ENCODE data around the gene BRI3. TPM values are rescaled to one million over a fixed set of nuclear protein-coding genes. Genes with fewer than 3 reads are reported as not detected.

The BRI3 gene
- total and polyA plus RNA-seq, 2 of the 13 experiments (the other 11 are each of a cell fraction or from before 2014, with no cell fraction given) = 54.0 to 103 TPM

- TF ChIP-seq, protein P1, sequence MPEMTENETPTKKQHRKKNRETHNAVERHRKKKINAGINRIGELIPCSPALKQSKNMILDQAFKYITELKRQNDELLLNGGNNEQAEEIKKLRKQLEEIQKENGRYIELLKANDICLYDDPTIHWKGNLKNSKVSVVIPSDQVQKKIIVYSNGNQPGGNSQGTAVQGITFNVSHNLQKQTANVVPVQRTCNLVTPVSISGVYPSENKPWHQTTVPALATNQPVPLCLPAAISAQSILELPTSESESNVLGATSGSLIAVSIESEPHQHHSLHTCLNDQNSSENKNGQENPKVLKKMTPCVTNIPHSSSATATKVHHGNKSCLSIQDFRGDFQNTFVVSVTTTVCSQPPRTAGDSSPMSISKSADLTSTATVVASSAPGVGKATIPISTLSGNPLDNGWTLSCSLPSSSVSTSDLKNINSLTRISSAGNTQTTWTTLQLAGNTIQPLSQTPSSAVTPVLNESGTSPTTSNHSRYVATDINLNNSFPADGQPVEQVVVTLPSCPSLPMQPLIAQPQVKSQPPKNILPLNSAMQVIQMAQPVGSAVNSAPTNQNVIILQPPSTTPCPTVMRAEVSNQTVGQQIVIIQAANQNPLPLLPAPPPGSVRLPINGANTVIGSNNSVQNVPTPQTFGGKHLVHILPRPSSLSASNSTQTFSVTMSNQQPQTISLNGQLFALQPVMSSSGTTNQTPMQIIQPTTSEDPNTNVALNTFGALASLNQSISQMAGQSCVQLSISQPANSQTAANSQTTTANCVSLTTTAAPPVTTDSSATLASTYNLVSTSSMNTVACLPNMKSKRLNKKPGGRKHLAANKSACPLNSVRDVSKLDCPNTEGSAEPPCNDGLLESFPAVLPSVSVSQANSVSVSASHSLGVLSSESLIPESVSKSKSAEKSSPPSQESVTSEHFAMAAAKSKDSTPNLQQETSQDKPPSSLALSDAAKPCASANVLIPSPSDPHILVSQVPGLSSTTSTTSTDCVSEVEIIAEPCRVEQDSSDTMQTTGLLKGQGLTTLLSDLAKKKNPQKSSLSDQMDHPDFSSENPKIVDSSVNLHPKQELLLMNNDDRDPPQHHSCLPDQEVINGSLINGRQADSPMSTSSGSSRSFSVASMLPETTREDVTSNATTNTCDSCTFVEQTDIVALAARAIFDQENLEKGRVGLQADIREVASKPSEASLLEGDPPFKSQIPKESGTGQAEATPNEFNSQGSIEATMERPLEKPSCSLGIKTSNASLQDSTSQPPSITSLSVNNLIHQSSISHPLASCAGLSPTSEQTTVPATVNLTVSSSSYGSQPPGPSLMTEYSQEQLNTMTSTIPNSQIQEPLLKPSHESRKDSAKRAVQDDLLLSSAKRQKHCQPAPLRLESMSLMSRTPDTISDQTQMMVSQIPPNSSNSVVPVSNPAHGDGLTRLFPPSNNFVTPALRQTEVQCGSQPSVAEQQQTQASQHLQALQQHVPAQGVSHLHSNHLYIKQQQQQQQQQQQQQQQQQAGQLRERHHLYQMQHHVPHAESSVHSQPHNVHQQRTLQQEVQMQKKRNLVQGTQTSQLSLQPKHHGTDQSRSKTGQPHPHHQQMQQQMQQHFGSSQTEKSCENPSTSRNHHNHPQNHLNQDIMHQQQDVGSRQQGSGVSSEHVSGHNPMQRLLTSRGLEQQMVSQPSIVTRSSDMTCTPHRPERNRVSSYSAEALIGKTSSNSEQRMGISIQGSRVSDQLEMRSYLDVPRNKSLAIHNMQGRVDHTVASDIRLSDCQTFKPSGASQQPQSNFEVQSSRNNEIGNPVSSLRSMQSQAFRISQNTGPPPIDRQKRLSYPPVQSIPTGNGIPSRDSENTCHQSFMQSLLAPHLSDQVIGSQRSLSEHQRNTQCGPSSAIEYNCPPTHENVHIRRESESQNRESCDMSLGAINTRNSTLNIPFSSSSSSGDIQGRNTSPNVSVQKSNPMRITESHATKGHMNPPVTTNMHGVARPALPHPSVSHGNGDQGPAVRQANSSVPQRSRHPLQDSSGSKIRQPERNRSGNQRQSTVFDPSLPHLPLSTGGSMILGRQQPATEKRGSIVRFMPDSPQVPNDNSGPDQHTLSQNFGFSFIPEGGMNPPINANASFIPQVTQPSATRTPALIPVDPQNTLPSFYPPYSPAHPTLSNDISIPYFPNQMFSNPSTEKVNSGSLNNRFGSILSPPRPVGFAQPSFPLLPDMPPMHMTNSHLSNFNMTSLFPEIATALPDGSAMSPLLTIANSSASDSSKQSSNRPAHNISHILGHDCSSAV (CRISPR knock-in tag; IDR thresholded peaks at IDR 0.05; ENCODE audit: borderline replicate concordance) = no peak
- no peak for TF ChIP-seq ZSCAN9 (CRISPR knock-in tag; IDR thresholded peaks at IDR 0.05; ENCODE audit: borderline replicate concordance)
- TF ChIP-seq SOX13 (IDR thresholded peaks at IDR 0.05) = no peak
- TF ChIP-seq SOX13 (CRISPR knock-in tag; conservative IDR thresholded peaks at IDR 0.05 in 1 of 2, IDR thresholded peaks at IDR 0.05 in 1 of 2) = no peak
- TF ChIP-seq, protein P2, sequence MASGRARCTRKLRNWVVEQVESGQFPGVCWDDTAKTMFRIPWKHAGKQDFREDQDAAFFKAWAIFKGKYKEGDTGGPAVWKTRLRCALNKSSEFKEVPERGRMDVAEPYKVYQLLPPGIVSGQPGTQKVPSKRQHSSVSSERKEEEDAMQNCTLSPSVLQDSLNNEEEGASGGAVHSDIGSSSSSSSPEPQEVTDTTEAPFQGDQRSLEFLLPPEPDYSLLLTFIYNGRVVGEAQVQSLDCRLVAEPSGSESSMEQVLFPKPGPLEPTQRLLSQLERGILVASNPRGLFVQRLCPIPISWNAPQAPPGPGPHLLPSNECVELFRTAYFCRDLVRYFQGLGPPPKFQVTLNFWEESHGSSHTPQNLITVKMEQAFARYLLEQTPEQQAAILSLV (CRISPR knock-in tag; IDR thresholded peaks at IDR 0.05; ENCODE audit: borderline replicate concordance) = no peak
- no peak for TF ChIP-seq KDM4B (CRISPR knock-in tag; IDR thresholded peaks at IDR 0.05)
- no peak for TF ChIP-seq SCMH1 (CRISPR knock-in tag; IDR thresholded peaks at IDR 0.05; ENCODE audit: borderline replicate concordance)
- TF ChIP-seq, protein P3, sequence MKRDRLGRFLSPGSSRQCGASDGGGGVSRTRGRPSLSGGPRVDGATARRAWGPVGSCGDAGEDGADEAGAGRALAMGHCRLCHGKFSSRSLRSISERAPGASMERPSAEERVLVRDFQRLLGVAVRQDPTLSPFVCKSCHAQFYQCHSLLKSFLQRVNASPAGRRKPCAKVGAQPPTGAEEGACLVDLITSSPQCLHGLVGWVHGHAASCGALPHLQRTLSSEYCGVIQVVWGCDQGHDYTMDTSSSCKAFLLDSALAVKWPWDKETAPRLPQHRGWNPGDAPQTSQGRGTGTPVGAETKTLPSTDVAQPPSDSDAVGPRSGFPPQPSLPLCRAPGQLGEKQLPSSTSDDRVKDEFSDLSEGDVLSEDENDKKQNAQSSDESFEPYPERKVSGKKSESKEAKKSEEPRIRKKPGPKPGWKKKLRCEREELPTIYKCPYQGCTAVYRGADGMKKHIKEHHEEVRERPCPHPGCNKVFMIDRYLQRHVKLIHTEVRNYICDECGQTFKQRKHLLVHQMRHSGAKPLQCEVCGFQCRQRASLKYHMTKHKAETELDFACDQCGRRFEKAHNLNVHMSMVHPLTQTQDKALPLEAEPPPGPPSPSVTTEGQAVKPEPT (CRISPR knock-in tag; IDR thresholded peaks at IDR 0.05; ENCODE audit: low read depth) = no peak
- TF ChIP-seq, protein P4, sequence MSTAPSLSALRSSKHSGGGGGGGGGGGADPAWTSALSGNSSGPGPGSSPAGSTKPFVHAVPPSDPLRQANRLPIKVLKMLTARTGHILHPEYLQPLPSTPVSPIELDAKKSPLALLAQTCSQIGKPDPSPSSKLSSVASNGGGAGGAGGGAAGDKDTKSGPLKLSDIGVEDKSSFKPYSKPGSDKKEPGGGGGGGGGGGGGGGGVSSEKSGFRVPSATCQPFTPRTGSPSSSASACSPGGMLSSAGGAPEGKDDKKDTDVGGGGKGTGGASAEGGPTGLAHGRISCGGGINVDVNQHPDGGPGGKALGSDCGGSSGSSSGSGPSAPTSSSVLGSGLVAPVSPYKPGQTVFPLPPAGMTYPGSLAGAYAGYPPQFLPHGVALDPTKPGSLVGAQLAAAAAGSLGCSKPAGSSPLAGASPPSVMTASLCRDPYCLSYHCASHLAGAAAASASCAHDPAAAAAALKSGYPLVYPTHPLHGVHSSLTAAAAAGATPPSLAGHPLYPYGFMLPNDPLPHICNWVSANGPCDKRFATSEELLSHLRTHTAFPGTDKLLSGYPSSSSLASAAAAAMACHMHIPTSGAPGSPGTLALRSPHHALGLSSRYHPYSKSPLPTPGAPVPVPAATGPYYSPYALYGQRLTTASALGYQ (CRISPR knock-in tag; IDR thresholded peaks at IDR 0.05) = no peak
- no peak for TF ChIP-seq THAP8 (CRISPR knock-in tag; IDR thresholded peaks at IDR 0.05; ENCODE audit: borderline replicate concordance)
These were observed 57.0 kb downstream of the BRI3 start (continued) for GRCh38 chr7:98338441-98338840.
